Fibroblast of skin of left biceps (primary cell): ENCODE data around the gene TUNAR.
"Not testable (repeated sequence)": the region's sequence is repeated elsewhere in the genome, so short reads cannot be mapped to it uniquely, and the experiment has no call there.

Experiments used
- DNase-seq, 2 experiments: peaks; one replicate each; pipeline ENCODE4 v3.0.0-alpha.2; 2013; ENCODE audit warnings: low read depth in 2 of 2

TUNAR gene

GRCh38 chr14:95915330-95915729 lies 38.7 kb downstream of the TUNAR start:
- DNase-seq, result no peak

- no peak for DNase-seq
Measured at GRCh38 chr14:95918466-95918865, 41.8 kb downstream of the TUNAR start.

GRCh38 chr14:95920769-95921438 lies 44.3 kb downstream of the TUNAR start:
- DNase-seq, result no peak

GRCh38 chr14:95922080-95922479 lies 45.4 kb downstream of the TUNAR start:
- DNase-seq, result no peak

GRCh38 chr14:95928751-95929150 lies 52.1 kb downstream of the TUNAR start:
- DNase-seq, result no peak

- no peak for DNase-seq
Measured at GRCh38 chr14:95931384-95931783, 54.8 kb downstream of the TUNAR start.

- no peak for DNase-seq
Measured at GRCh38 chr14:95935228-95935822, 58.7 kb downstream of the TUNAR start.

- no peak for DNase-seq
Measured at GRCh38 chr14:95936041-95936440, 59.4 kb downstream of the TUNAR start.

GRCh38 chr14:95939335-95939734 lies 62.7 kb downstream of the TUNAR start:
- no peak for DNase-seq

GRCh38 chr14:95941897-95942296 lies 65.3 kb downstream of the TUNAR start:
- DNase-seq, result no peak

- DNase-seq, result no peak
Measured at GRCh38 chr14:95943699-95944098, 67.1 kb downstream of the TUNAR start.

- no peak for DNase-seq
Measured at GRCh38 chr14:95944462-95944861, 67.8 kb downstream of the TUNAR start.

- no peak for DNase-seq
Measured at GRCh38 chr14:95946867-95947266, 70.2 kb downstream of the TUNAR start.

GRCh38 chr14:95948558-95948981 lies 71.9 kb downstream of the TUNAR start:
- no peak for DNase-seq

- DNase-seq, result no peak
Measured at GRCh38 chr14:95951359-95951758, 74.7 kb downstream of the TUNAR start.

GRCh38 chr14:95953111-95953724 lies 76.6 kb downstream of the TUNAR start:
- DNase-seq, result no peak

GRCh38 chr14:95956601-95957460 lies 80.2 kb downstream of the TUNAR start:
- no peak for DNase-seq

- no peak for DNase-seq
Measured at GRCh38 chr14:95958105-95958504, 81.5 kb downstream of the TUNAR start.

- no peak for DNase-seq
Measured at GRCh38 chr14:95959317-95959716, 82.7 kb downstream of the TUNAR start.

- no peak for DNase-seq
Measured at GRCh38 chr14:95961481-95961880, 84.8 kb downstream of the TUNAR start.

- no peak for DNase-seq
Measured at GRCh38 chr14:95964901-95965300, 88.3 kb downstream of the TUNAR start.

GRCh38 chr14:95968048-95968447 lies 91.4 kb downstream of the TUNAR start:
- not testable (repeated sequence) for DNase-seq
